AG04449 (cell line): Measurements from ENCODE around the gene FAM174C.

Source experiments
- CTCF ChIA-PET: fragments of 350-600 bp; formaldehyde crosslinking; extraction: SDS; loops from one replicate; lab custom pipeline; 2021; ENCODE audit warnings: antibody characterized with exemption; lab: Yijun Ruan, JAX
- POLR2A ChIA-PET: fragments of 400-600, 350-600 bp; formaldehyde crosslinking; extraction: SDS; loops from one replicate; lab custom pipeline; 2020; ENCODE audit warnings: antibody characterized with exemption, inconsistent platforms; lab: Yijun Ruan, JAX
- DNase-seq: peaks from one replicate; pipeline ENCODE4 v3.0.0-alpha.2; 2010; ENCODE audit warnings: low read depth, low spot score
- H3K4me3 ChIP-seq: 2 replicates; pipeline ENCODE4 v1.5.1; 2011; ENCODE audit warnings: low read depth, mild to moderate bottlenecking, control low read depth, low read length
- TF ChIP-seq, protein P1 (sequence below): IDR thresholded peaks from one replicate; pipeline ENCODE4 v1.5.1; 2011; ENCODE audit warnings: mild to moderate bottlenecking, moderate library complexity, low read length, control low read depth, inconsistent platforms; ENCODE audit not compliant: insufficient read depth; ENCODE audit errors: missing control alignments

FAM174C gene

GRCh38 chr19:1240925-1241324 is 34.4 kb upstream of the FAM174C start:
- TF ChIP-seq, protein P1, sequence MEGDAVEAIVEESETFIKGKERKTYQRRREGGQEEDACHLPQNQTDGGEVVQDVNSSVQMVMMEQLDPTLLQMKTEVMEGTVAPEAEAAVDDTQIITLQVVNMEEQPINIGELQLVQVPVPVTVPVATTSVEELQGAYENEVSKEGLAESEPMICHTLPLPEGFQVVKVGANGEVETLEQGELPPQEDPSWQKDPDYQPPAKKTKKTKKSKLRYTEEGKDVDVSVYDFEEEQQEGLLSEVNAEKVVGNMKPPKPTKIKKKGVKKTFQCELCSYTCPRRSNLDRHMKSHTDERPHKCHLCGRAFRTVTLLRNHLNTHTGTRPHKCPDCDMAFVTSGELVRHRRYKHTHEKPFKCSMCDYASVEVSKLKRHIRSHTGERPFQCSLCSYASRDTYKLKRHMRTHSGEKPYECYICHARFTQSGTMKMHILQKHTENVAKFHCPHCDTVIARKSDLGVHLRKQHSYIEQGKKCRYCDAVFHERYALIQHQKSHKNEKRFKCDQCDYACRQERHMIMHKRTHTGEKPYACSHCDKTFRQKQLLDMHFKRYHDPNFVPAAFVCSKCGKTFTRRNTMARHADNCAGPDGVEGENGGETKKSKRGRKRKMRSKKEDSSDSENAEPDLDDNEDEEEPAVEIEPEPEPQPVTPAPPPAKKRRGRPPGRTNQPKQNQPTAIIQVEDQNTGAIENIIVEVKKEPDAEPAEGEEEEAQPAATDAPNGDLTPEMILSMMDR, result no peak
- H3K4me3 ChIP-seq, result no peak overlapping the region; the same call in 1 of the 2 replicates
- DNase-seq, result no peak
- ChIA-PET CTCF (interaction anchor here (0.6 to 9.7 kb wide), 36 partner anchors 12 to 501 kb away, joined by 3 to 626 read pairs (median 4); partner anchors contain the start of gene CIRBP), POLR2A (interaction anchor here (0.7 to 1.8 kb wide), 3 partner anchors 12 to 28 kb away, joined by 5 to 13 read pairs (median 6); partner anchors contain the start of gene CIRBP)

- no peak for DNase-seq
- POLR2A ChIA-PET, result interaction anchor here (0.6 to 1.8 kb wide), 5 partner anchors 12 to 249 kb away, joined by 3 to 13 read pairs (median 5); partner anchors contain the start of genes CIRBP and REEP6
Measured at GRCh38 chr19:1241417-1242095, 33.8 kb upstream of the FAM174C start, which contains the start of gene ATP5F1D. TSS of gene ATP5F1D (plus strand) at chr19:1241751. CDS start at chr19:1241851, 100 bp downstream.

DNA sequence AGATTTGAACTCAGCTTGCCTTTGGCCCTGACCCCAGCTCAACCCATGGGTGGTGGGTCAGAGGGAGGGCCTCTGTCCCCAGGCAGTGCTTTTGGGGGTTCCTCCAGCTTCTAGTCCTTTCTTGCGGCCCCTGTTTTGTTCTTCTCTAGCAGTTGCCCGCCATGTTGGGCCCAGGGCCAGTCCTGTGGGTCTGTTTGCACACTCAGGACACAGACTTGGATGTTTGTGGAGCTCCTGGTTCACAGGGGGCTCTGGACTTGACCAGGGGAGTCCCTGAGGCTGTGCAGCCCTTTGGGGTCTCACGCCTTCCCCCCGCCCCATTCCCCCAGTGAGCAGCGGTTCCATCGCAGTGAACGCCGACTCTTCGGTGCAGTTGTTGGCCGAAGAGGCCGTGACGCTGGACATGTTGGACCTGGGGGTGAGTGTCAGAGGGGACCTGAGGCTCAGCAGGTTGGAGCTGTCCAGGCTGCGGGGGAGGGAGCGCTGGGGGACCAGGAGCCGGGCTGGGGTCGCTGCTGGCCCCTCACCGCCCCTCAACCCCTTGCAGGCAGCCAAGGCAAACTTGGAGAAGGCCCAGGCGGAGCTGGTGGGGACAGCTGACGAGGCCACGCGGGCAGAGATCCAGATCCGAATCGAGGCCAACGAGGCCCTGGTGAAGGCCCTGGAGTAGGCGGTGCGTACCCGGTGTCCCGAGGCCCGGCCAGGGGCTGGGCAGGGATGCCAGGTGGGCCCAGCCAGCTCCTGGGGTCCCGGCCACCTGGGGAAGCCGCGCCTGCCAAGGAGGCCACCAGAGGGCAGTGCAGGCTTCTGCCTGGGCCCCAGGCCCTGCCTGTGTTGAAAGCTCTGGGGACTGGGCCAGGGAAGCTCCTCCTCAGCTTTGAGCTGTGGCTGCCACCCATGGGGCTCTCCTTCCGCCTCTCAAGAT is 31.3 kb upstream of the FAM174C start:
- ChIA-PET POLR2A (interaction anchor here (0.6 to 3.0 kb wide), 12 partner anchors 9 to 228 kb away, joined by 3 to 96 read pairs (median 6); partner anchors contain the start of genes CIRBP and FAM174C), CTCF (interaction anchor here (0.6 to 9.7 kb wide), 49 partner anchors 8 to 320 kb away, joined by 3 to 626 read pairs (median 4); partner anchors contain the start of genes CIRBP, CNN2, FAM174C and NDUFS7)
- H3K4me3 ChIP-seq, result no peak overlapping the region
- no peak for DNase-seq
- TF ChIP-seq, protein P1, result peak; percentile 96

More at GRCh38 chr19:1241417-1242095, 33.8 kb upstream of the FAM174C start, which contains the start of gene ATP5F1D:
- TF ChIP-seq, protein P1, result no peak
- CTCF ChIA-PET, result interaction anchor here (0.6 to 9.7 kb wide), 29 partner anchors 11 to 500 kb away, joined by 3 to 626 read pairs (median 4); partner anchors contain the start of gene CIRBP
- peak within 1 kb of the TSS; percentile 72 for H3K4me3 ChIP-seq

DNA sequence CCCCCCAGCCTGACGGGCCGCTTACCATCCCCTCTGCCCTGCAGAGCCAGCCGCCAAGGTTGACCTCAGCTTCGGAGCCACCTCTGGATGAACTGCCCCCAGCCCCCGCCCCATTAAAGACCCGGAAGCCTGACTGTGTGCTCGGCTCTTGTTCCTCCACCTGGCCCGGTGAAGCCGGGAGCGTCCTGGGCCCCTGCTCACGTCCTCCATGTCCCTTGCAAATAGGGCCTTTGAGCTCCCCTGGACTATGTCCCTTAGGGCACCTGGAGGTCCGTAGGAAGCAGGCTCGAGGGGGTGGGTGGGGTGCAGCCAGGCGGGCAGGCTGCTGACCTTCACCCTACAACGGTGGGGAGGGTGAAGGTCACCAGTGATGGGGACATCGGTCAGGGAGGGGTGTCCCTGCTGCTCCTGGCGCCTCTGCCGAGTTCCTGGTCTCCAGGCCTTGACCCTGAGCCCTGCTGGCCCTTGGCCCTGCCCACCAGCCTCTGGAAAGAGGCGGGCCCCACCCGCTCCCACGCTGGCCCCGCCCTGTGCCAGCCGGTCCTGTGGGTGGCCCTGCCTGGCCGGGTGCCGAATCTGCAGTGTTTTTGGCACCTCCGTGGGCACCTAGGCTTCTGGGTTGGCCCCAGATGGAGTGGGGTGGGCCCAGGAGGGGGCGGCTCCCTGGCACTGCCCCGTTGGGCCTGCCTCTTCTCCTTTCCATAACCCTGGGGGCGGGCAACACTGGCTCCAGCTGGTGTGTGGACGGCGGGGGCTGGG is 30.5 kb upstream of the FAM174C start:
- CTCF ChIA-PET, result interaction anchor here (0.6 to 9.7 kb wide), 41 partner anchors 8 to 321 kb away, joined by 3 to 626 read pairs (median 5); partner anchors contain the start of genes CIRBP, CNN2, FAM174C and NDUFS7
- no peak overlapping the region; the same call in 1 of the 2 replicates for H3K4me3 ChIP-seq
- TF ChIP-seq, protein P1, result no peak
- no peak for DNase-seq
- POLR2A ChIA-PET, result interaction anchor here (0.6 to 3.0 kb wide), 13 partner anchors 8 to 228 kb away, joined by 3 to 96 read pairs (median 6); partner anchors contain the start of genes CIRBP and FAM174C
